Gastroesophageal sphincter (tissue), 4 donors: ENCODE measurements around the gene SLAMF1. TPM values are rescaled to one million over a fixed set of nuclear protein-coding genes. Genes with fewer than 3 reads are reported as not detected.
"Not testable (repeated sequence)": the region's sequence is repeated elsewhere in the genome, so short reads cannot be mapped to it uniquely, and the experiment has no call there.

Source experiments
- ATAC-seq: fragments of 150-250 bp; one replicate; pipeline ENCODE4 v1.9.1; 2016; ENCODE audit warnings: mild to moderate bottlenecking, moderate library complexity
- H3K27ac ChIP-seq, 4 donors: fragments of 200-600 bp; sonication (generic) in 3 of 4; 1 replicate in 3 of 4; 2 replicates in 1 of 4; pipeline ENCODE4 v1.5.1; 2016 to 2019
- H3K27me3 ChIP-seq: fragments of 200-600 bp; sonication (generic); one replicate; pipeline ENCODE4 v1.5.1; 2019
- H3K36me3 ChIP-seq, 2 donors: fragments of 200-600 bp; sonication (generic); one replicate each; pipeline ENCODE4 v1.5.1; 2019; ENCODE audit warnings: control low read depth in 1 of 2
- H3K4me1 ChIP-seq, 3 donors: fragments of 200-600 bp; sonication (generic); 1 replicate in 2 of 3; 2 replicates in 1 of 3; pipeline ENCODE4 v1.5.1; 2016 to 2019; ENCODE audit warnings: control low read depth in 2 of 3
- H3K4me3 ChIP-seq, 2 donors: fragments of 200-600 bp; sonication (generic); one replicate each; pipeline ENCODE4 v1.5.1; 2019; ENCODE audit warnings: mild to moderate bottlenecking in 1 of 2, moderate library complexity in 1 of 2
- H3K9me3 ChIP-seq, 3 donors: fragments of 200-600 bp; sonication (generic); one replicate each; pipeline ENCODE4 v1.5.1; 2017 to 2019; ENCODE audit warnings: control low read depth in 2 of 3
- CTCF ChIP-seq, 4 experiments: fragments of 200-600 bp in 2 of 4; fragments of 450-650 bp in 2 of 4; sonication (generic) in 1 of 4; IDR thresholded peaks; one replicate each; pipeline ENCODE4 v1.5.1; 2017 to 2019; ENCODE audit warnings: antibody characterized with exemption in 4 of 4, mild to moderate bottlenecking in 2 of 4, moderate library complexity in 2 of 4
- EP300 ChIP-seq: sonication (generic); formaldehyde crosslinking; IDR thresholded peaks from one replicate; pipeline ENCODE4 v1.6.1; 2017; ENCODE audit warnings: antibody characterized with exemption, mild to moderate bottlenecking
- POLR2A ChIP-seq, 2 donors: fragments of 450-650 bp; IDR thresholded peaks; one replicate each; pipeline ENCODE4 v1.6.1; 2017; ENCODE audit warnings: antibody characterized with exemption in 2 of 2, mild to moderate bottlenecking in 2 of 2, moderate library complexity in 1 of 2
- POLR2AphosphoS5 ChIP-seq: sonication (generic); formaldehyde crosslinking; IDR thresholded peaks from one replicate; pipeline ENCODE4 v1.6.1; 2017; ENCODE audit warnings: antibody characterized with exemption
- WGBS, 2 donors: methylation state at CpG; one replicate each; pipeline ENCODE4 v1.1.5; 2018; ENCODE audit warnings: low coverage in 1 of 2; 5-methylcytosine and 5-hydroxymethylcytosine counted together
- total RNA-seq, 4 donors: library from RNA; depleted of rRNA; stranded (reverse); fragments of >200 nt; gene quantifications; one replicate each; pipeline ENCODE4 v1.1.0, GENCODE V29; 2016

Gene SLAMF1
- total RNA-seq, 4 donors from 2014 or later = 0.12 to 2.8 (median 1.2) TPM; not detected in 1

- 65 to 81% methylated on average over 5 to 7 of the region's 8 CpGs for WGBS, 2 donors
- ATAC-seq = no peak
- Histone ChIP-seq H3K27me3 (peaks cover 10% of the 10 kb centered on the region), H3K27ac (no peak overlapping the region), H3K4me3 (no peak overlapping the region), H3K9me3 (no peaks in the 10 kb centered on the region), H3K4me1 (no peaks in the 10 kb centered on the region), H3K36me3 (no peaks in the 10 kb centered on the region)
- no peak for TF ChIP-seq CTCF (IDR thresholded peaks at IDR 0.05)
- no peak for TF ChIP-seq POLR2A (IDR thresholded peaks at IDR 0.05)
- TF ChIP-seq POLR2AphosphoS5 = no peak
- no peak for TF ChIP-seq EP300
These were observed 11.4 kb upstream of the SLAMF1 start for GRCh38 chr1:160658162-160658813.

- TF ChIP-seq POLR2AphosphoS5 = no peak
- no peak for TF ChIP-seq POLR2A (IDR thresholded peaks at IDR 0.05)
- no peak for TF ChIP-seq CTCF (IDR thresholded peaks at IDR 0.05)
- no peak for TF ChIP-seq EP300
- 36 to 71% methylated on average over 5 of the region's 5 CpGs for WGBS, 2 donors
- no peak for ATAC-seq
- Histone ChIP-seq H3K27ac (no peak overlapping the region), H3K9me3 (no peaks in the 10 kb centered on the region), H3K4me3 (no peak overlapping the region), H3K27me3 (peaks cover 5% of the 10 kb centered on the region), H3K36me3 (no peaks in the 10 kb centered on the region), H3K4me1 (no peaks in the 10 kb centered on the region)
These were observed 10.5 kb upstream of the SLAMF1 start for GRCh38 chr1:160657250-160657781.

GRCh38 chr1:160656737-160657136, 9.9 kb upstream of the SLAMF1 start:
- no peak for ATAC-seq
- no peaks in the 10 kb centered on the region for H3K9me3 ChIP-seq
- TF ChIP-seq POLR2A (IDR thresholded peaks at IDR 0.05) = no peak
- no peak for TF ChIP-seq CTCF (IDR thresholded peaks at IDR 0.05)
- H3K4me3 ChIP-seq = no peak overlapping the region
- WGBS, 2 donors = 37 to 62% methylated on average over 3 of the region's 3 CpGs
- H3K27me3 ChIP-seq = peaks cover 5% of the 10 kb centered on the region
- H3K36me3 ChIP-seq = no peaks in the 10 kb centered on the region
- no peak overlapping the region for H3K27ac ChIP-seq
- no peaks in the 10 kb centered on the region for H3K4me1 ChIP-seq

- H3K4me1 ChIP-seq = no peaks in the 10 kb centered on the region
- H3K27ac ChIP-seq = no peak overlapping the region
- TF ChIP-seq POLR2AphosphoS5 (no peak), POLR2A (IDR thresholded peaks at IDR 0.05) (no peak), EP300 (no peak), CTCF (IDR thresholded peaks at IDR 0.05) (no peak)
- WGBS, 2 donors = 84% methylated on average over 2 of the region's 2 CpGs; no CpG with 5 or more reads in 1 of the 2 donors
- ATAC-seq = no peak
- no peaks in the 10 kb centered on the region for H3K36me3 ChIP-seq
- no peak overlapping the region for H3K4me3 ChIP-seq
- H3K9me3 ChIP-seq = no peaks in the 10 kb centered on the region
- H3K27me3 ChIP-seq = peaks cover 5% of the 10 kb centered on the region
These were observed 6.8 kb upstream of the SLAMF1 start for GRCh38 chr1:160653620-160654016.

- no peak overlapping the region for H3K27ac ChIP-seq
- no peak for ATAC-seq
- TF ChIP-seq POLR2AphosphoS5 (no peak), POLR2A (IDR thresholded peaks at IDR 0.05) (no peak), EP300 (no peak)
- no peak overlapping the region for H3K4me3 ChIP-seq
- H3K36me3 ChIP-seq = no peaks in the 10 kb centered on the region
- H3K27me3 ChIP-seq = peaks cover 5% of the 10 kb centered on the region
- H3K4me1 ChIP-seq = no peaks in the 10 kb centered on the region
- no peaks in the 10 kb centered on the region for H3K9me3 ChIP-seq
- WGBS, 2 donors = 86 to 100% methylated on average over 1 to 5 of the region's 9 CpGs
These were observed 6.2 kb upstream of the SLAMF1 start for GRCh38 chr1:160652924-160653619.

GRCh38 chr1:160652065-160652641, 5.3 kb upstream of the SLAMF1 start:
- WGBS, 2 donors = 11 to 17% methylated on average over 3 to 7 of the region's 8 CpGs
- H3K4me3 ChIP-seq, H3K9me3 ChIP-seq, ATAC-seq, H3K4me1 ChIP-seq, H3K36me3 ChIP-seq, H3K27ac ChIP-seq, H3K27me3 ChIP-seq: not testable (repeated sequence)
